GM10266 (cell line): ENCODE measurements around the gene GP1BB.

ENCODE experiments used
- DNase-seq: peaks from one replicate; pipeline ENCODE4 v3.0.0; 2012; ENCODE audit errors: extremely low spot score
- CTCF ChIP-seq: IDR thresholded peaks from 2 replicates; pipeline ENCODE4 v1.5.1; 2012; ENCODE audit warnings: mild to moderate bottlenecking, low read depth; ENCODE audit not compliant: control insufficient read depth, insufficient read depth; ENCODE audit errors: missing control alignments

GP1BB gene

GRCh38 chr22:19688301-19689290, 34.7 kb upstream of the GP1BB start:
- no peak for DNase-seq
- no peak for TF ChIP-seq CTCF

GRCh38 chr22:19689408-19689807, 33.9 kb upstream of the GP1BB start:
- no peak for DNase-seq
- TF ChIP-seq CTCF = no peak

GRCh38 chr22:19691007-19691720, 32.2 kb upstream of the GP1BB start:
- no peak for TF ChIP-seq CTCF

GRCh38 chr22:19691721-19692341, 31.5 kb upstream of the GP1BB start:
- DNase-seq = no peak

More at GRCh38 chr22:19691007-19691720, 32.2 kb upstream of the GP1BB start:
- DNase-seq = no peak

GRCh38 chr22:19693581-19693980, 29.8 kb upstream of the GP1BB start:
- TF ChIP-seq CTCF = no peak
- DNase-seq = no peak

More at GRCh38 chr22:19691721-19692341, 31.5 kb upstream of the GP1BB start:
- TF ChIP-seq CTCF = no peak

- no peak for TF ChIP-seq CTCF
- DNase-seq = no peak
Measured at GRCh38 chr22:19693981-19694670, 29.2 kb upstream of the GP1BB start.
